ENCODE data around the gene MCTP2. TPM values are rescaled to one million over a fixed set of nuclear protein-coding genes. Genes with fewer than 3 reads are reported as not detected.

Gene MCTP2
- polyA plus RNA-seq, 1 experiment = 9.5 TPM

GRCh38 chr15:94230431-94230882 is 904 bp upstream of the MCTP2 start:
- no peak for DNase-seq (ENCODE audit: low read depth)
- ChIA-PET CTCF (interaction anchor here (1.2 to 1.5 kb wide), 6 partner anchors 11 to 99 kb away, joined by 3 to 7 read pairs (median 4); no protein-coding TSS in a partner anchor), POLR2A (no interaction called here)
- no peaks in the 10 kb centered on the region; the same call in 1 of the 2 replicates for H3K27me3 ChIP-seq (ENCODE audit: control insufficient read depth, insufficient read depth, low read length)
- TF ChIP-seq CTCF (IDR thresholded peaks at IDR 0.05; ENCODE audit: insufficient read depth, low read depth, low read length) = no peak
- H3K36me3 ChIP-seq (ENCODE audit: control insufficient read depth, insufficient read depth, low read length) = no peaks in the 10 kb centered on the region
- peak overlapping the region; percentile 70 for H3K4me3 ChIP-seq (ENCODE audit: low read depth, low read length)

GRCh38 chr15:94231723-94232468 is 535 bp downstream of the MCTP2 start:
- ChIA-PET CTCF (interaction anchor here (0.9 to 1.5 kb wide), 4 partner anchors 9 to 97 kb away, joined by 3 to 4 read pairs (median 4); no protein-coding TSS in a partner anchor), POLR2A (no interaction called here)
- no peak for TF ChIP-seq CTCF (IDR thresholded peaks at IDR 0.05; ENCODE audit: insufficient read depth, low read depth, low read length)
- H3K36me3 ChIP-seq (ENCODE audit: control insufficient read depth, insufficient read depth, low read length) = no peaks in the 10 kb centered on the region
- no peaks in the 10 kb centered on the region; the same call in 1 of the 2 replicates for H3K27me3 ChIP-seq (ENCODE audit: control insufficient read depth, insufficient read depth, low read length)
- H3K4me3 ChIP-seq (ENCODE audit: low read depth, low read length) = peak overlapping the region; percentile 70
- no peak for DNase-seq (ENCODE audit: low read depth)

- TF ChIP-seq CTCF (IDR thresholded peaks at IDR 0.05; ENCODE audit: insufficient read depth, low read depth, low read length) = no peak
- no peaks in the 10 kb centered on the region for H3K36me3 ChIP-seq (ENCODE audit: control insufficient read depth, insufficient read depth, low read length)
- H3K27me3 ChIP-seq (ENCODE audit: control insufficient read depth, insufficient read depth, low read length) = no peaks in the 10 kb centered on the region; the same call in 1 of the 2 replicates
- ChIA-PET CTCF (interaction anchor here (0.5 to 0.8 kb wide), 2 partner anchors 113 to 201 kb away, joined by 3 read pairs; no protein-coding TSS in a partner anchor), POLR2A (no interaction called here)
- H3K4me3 ChIP-seq (ENCODE audit: low read depth, low read length) = no peak overlapping the region
- DNase-seq (ENCODE audit: low read depth) = no peak
Observed at GRCh38 chr15:94233441-94233840, 2.1 kb downstream of the MCTP2 start.

- Histone ChIP-seq H3K27me3 (ENCODE audit: control insufficient read depth, insufficient read depth, low read length) (no peaks in the 10 kb centered on the region; the same call in 1 of the 2 replicates), H3K4me3 (ENCODE audit: low read depth, low read length) (no peak overlapping the region), H3K36me3 (ENCODE audit: control insufficient read depth, insufficient read depth, low read length) (no peaks in the 10 kb centered on the region)
- ChIA-PET POLR2A (no interaction called here), CTCF (no interaction called here)
- TF ChIP-seq CTCF (IDR thresholded peaks at IDR 0.05; ENCODE audit: insufficient read depth, low read depth, low read length) = no peak
- no peak for DNase-seq (ENCODE audit: low read depth)
Observed at GRCh38 chr15:94234300-94234699, 2.9 kb downstream of the MCTP2 start.

GRCh38 chr15:94235041-94235440 is 3.7 kb downstream of the MCTP2 start:
- Histone ChIP-seq H3K27me3 (ENCODE audit: control insufficient read depth, insufficient read depth, low read length) (no peaks in the 10 kb centered on the region; the same call in 1 of the 2 replicates), H3K36me3 (ENCODE audit: control insufficient read depth, insufficient read depth, low read length) (no peaks in the 10 kb centered on the region), H3K4me3 (ENCODE audit: low read depth, low read length) (no peak overlapping the region)
- ChIA-PET CTCF (no interaction called here), POLR2A (no interaction called here)
- TF ChIP-seq CTCF (IDR thresholded peaks at IDR 0.05; ENCODE audit: insufficient read depth, low read depth, low read length) = no peak
- no peak for DNase-seq (ENCODE audit: low read depth)

Data from BJ (cell line).